Endothelial cell of umbilical vein (primary cell): ENCODE measurements around the gene HYAL2. TPM values are rescaled to one million over a fixed set of nuclear protein-coding genes. Genes with fewer than 3 reads are reported as not detected.

Experiments
- BruUV-seq: library from RNA; stranded (reverse); fragments of 400-500 nt; replicated peaks from 2 replicates; lab custom pipeline; 2021; lab: Mats Ljungman, UMichigan
- CTCF ChIA-PET: fragments of 300-600, 350-600 bp; sonication (Branson Sonifier 250); formaldehyde crosslinking; loops from one replicate; lab custom pipeline; 2021; ENCODE audit warnings: antibody characterized with exemption, inconsistent platforms; lab: Charles Lee
- POLR2A ChIA-PET: fragments of 300-600, 350-600 bp; sonication (Branson Sonifier 250); formaldehyde crosslinking; loops from one replicate; lab custom pipeline; 2021; ENCODE audit warnings: antibody characterized with exemption, inconsistent platforms; lab: Charles Lee
- DNase-seq: peaks from one replicate; pipeline ENCODE4 v3.0.0-alpha.2; 2011; ENCODE audit warnings: low read depth, low spot score
- FAIRE-seq: peaks from 2 replicates; lab custom pipeline; 2011; peaks lifted over from hg19 to GRCh38; lab: Jason Lieb, UNC
- H2AFZ ChIP-seq: 2 replicates; pipeline ENCODE4 v1.6.0; 2012; ENCODE audit warnings: low read depth, low read length, control low read depth, inconsistent platforms
- H3K27ac ChIP-seq: 2 replicates; pipeline ENCODE4 v1.5.1; 2011; ENCODE audit warnings: low read depth, mild to moderate bottlenecking, control low read depth, low read length, moderate library complexity; ENCODE audit not compliant: insufficient read depth
- H3K27me3 ChIP-seq, 2 experiments: 2 replicates each; pipeline versions ENCODE4 v1.6.0 to v1.6.1; 2011; ENCODE audit warnings: low read length in 2 of 2, mixed read lengths in 1 of 2; ENCODE audit not compliant: control insufficient read depth in 2 of 2, insufficient read depth in 2 of 2
- H3K36me3 ChIP-seq, 2 experiments: 2 replicates in 1 of 2; 3 replicates in 1 of 2; pipeline ENCODE4 v1.5.1; 2011; ENCODE audit warnings: low read length in 2 of 2, mild to moderate bottlenecking in 1 of 2, moderate library complexity in 1 of 2; ENCODE audit not compliant: control insufficient read depth in 2 of 2, insufficient read depth in 2 of 2; ENCODE audit errors: extremely low read depth in 1 of 2
- H3K4me1 ChIP-seq: 3 replicates; pipeline ENCODE4 v1.5.1; 2011; ENCODE audit warnings: mild to moderate bottlenecking, low read length; ENCODE audit not compliant: control insufficient read depth, insufficient read depth; ENCODE audit errors: extremely low read depth
- H3K4me2 ChIP-seq: 2 replicates; pipeline ENCODE4 v1.6.1; 2011; ENCODE audit warnings: low read length, control low read depth, mixed read lengths; ENCODE audit not compliant: insufficient read depth
- H3K4me3 ChIP-seq, 3 experiments: fragments of 200-600 bp in 1 of 3; sonication (generic), shearing (Covaris generic) in 1 of 3; replicated peaks in 1 of 3; 2 replicates each; pipeline ENCODE4 v1.5.1; 2011 to 2016; ENCODE audit warnings: control low read depth in 3 of 3, low read length in 3 of 3, mild to moderate bottlenecking in 2 of 3, inconsistent platforms in 1 of 3, low read depth in 1 of 3, moderate library complexity in 1 of 3; ENCODE audit not compliant: insufficient read depth in 1 of 3
- H3K79me2 ChIP-seq: 2 replicates; pipeline ENCODE4 v1.6.0; 2012; ENCODE audit warnings: low read length, inconsistent platforms; ENCODE audit not compliant: control insufficient read depth, insufficient read depth
- H3K9ac ChIP-seq: replicated peaks from 2 replicates; pipeline ENCODE3; 2011; ENCODE audit warnings: low read length, control low read depth; ENCODE audit not compliant: insufficient read depth; ENCODE audit errors: extremely low read depth
- H3K9me1 ChIP-seq: replicated peaks from 3 replicates; pipeline ENCODE4 v1.6.0; 2011; ENCODE audit warnings: mild to moderate bottlenecking, low read length; ENCODE audit not compliant: control insufficient read depth, insufficient read depth; ENCODE audit errors: extremely low read depth
- H3K9me3 ChIP-seq: replicated peaks from 2 replicates; pipeline ENCODE4 v1.5.1; 2012; ENCODE audit warnings: low read length, inconsistent platforms; ENCODE audit not compliant: control insufficient read depth, insufficient read depth
- H4K20me1 ChIP-seq: replicated peaks from 2 replicates; pipeline ENCODE3; 2011; ENCODE audit warnings: mild to moderate bottlenecking, low read length; ENCODE audit not compliant: control insufficient read depth, insufficient read depth; ENCODE audit errors: extremely low read depth
- CTCF ChIP-seq, 2 donors: IDR thresholded peaks; 1 replicate in 1 of 2; 2 replicates in 1 of 2; pipeline ENCODE4 v1.5.1; 2011; ENCODE audit warnings: low read length in 2 of 2, mild to moderate bottlenecking in 2 of 2, moderate library complexity in 2 of 2, control low read depth in 1 of 2, inconsistent platforms in 1 of 2, low read depth in 1 of 2; ENCODE audit not compliant: insufficient read depth in 1 of 2; ENCODE audit errors: extremely low read depth in 1 of 2
- EZH2 ChIP-seq: IDR thresholded peaks from 2 replicates; pipeline ENCODE4 v1.6.1; 2012; ENCODE audit warnings: borderline replicate concordance, low read depth, mild to moderate bottlenecking, moderate library complexity, low read length, inconsistent platforms; ENCODE audit not compliant: severe bottlenecking
- FOS ChIP-seq: IDR thresholded peaks from 2 replicates; pipeline ENCODE4 v1.6.1; 2011; ENCODE audit warnings: mild to moderate bottlenecking, low read length, moderate library complexity, borderline replicate concordance; ENCODE audit not compliant: insufficient read depth
- GATA2 ChIP-seq: IDR thresholded peaks from 2 replicates; pipeline ENCODE4 v1.7.0; 2011; ENCODE audit warnings: low read depth, mild to moderate bottlenecking, moderate library complexity, mixed read lengths, low read length; ENCODE audit not compliant: insufficient read length, insufficient read depth
- JUN ChIP-seq: IDR thresholded peaks from 2 replicates; pipeline ENCODE4 v1.6.1; 2011; ENCODE audit warnings: borderline replicate concordance, low read depth; ENCODE audit not compliant: insufficient read length, insufficient read depth
- MYC ChIP-seq: IDR thresholded peaks from one replicate; pipeline ENCODE4 v1.6.1; 2011; ENCODE audit warnings: mild to moderate bottlenecking, low read depth, low read length
- POLR2A ChIP-seq: IDR thresholded peaks from 2 replicates; pipeline ENCODE4 v1.6.1; 2012; ENCODE audit warnings: low read depth, mild to moderate bottlenecking, control low read depth, low read length
- POLR2AphosphoS5 ChIP-seq: IDR thresholded peaks from 2 replicates; pipeline ENCODE4 v1.6.1; 2012; ENCODE audit warnings: low read depth, mild to moderate bottlenecking, control low read depth, low read length, moderate library complexity; ENCODE audit not compliant: insufficient read depth
- dilution Hi-C: fragments of 300-500 bp; cut with MboI; formaldehyde crosslinking; loops from one replicate; pipeline ENCODE4 v1.15.0; 2019; ENCODE audit warnings: low sequenced_read_pairs; ENCODE audit not compliant: extremely low pct_ligation_motif_present
- intact Hi-C: fragments of 100-400 bp; cut with micrococcal nuclease; formaldehyde crosslinking; loops from one replicate; pipeline ENCODE4 v1.10.0; 2022
- polyA plus RNA-seq, 4 experiments: library from polyadenylated mRNA; depleted of rRNA in 3 of 4; stranded (reverse) in 3 of 4; unstranded in 1 of 4; fragments of >200 nt; gene quantifications; 2 replicates each; pipeline versions ENCODE4 v1.2.1 to v1.2.3, GENCODE V29; 2011 to 2012; ENCODE audit warnings: missing spikeins in 1 of 4
- total RNA-seq: library from RNA; stranded (reverse); gene quantifications from 2 replicates; pipeline ENCODE4 v1.2.3, GENCODE V29; 2021
- TF ChIP-seq, protein P1 (sequence below): IDR thresholded peaks from 2 replicates; pipeline ENCODE4 v1.6.1; 2011; ENCODE audit not compliant: insufficient read depth, insufficient read length

Gene HYAL2
- total and polyA plus RNA-seq, 2 donors (not counting 3 experiments of a cell fraction or from before 2014, with no cell fraction given): 266 to 970 TPM

- POLR2A ChIA-PET: interaction anchor here (0.6 kb wide), 1 partner anchor 9 kb away, joined by 4 read pairs; no protein-coding TSS in a partner anchor
Measured at GRCh38 chr3:50314816-50315215, 7.7 kb downstream of the HYAL2 start.

GRCh38 chr3:50314342-50314741 lies 8.2 kb downstream of the HYAL2 start:
- TF ChIP-seq EZH2: no peak
- no peak for TF ChIP-seq CTCF (IDR thresholded peaks at IDR 0.05; ENCODE audit: extremely low read depth in 1 of 2, insufficient read depth in 1 of 2, low read depth in 1 of 2, low read length in 2 of 2)
- TF ChIP-seq MYC: no peak
- TF ChIP-seq JUN: no peak
- TF ChIP-seq POLR2AphosphoS5: no peak
- TF ChIP-seq, protein P1, sequence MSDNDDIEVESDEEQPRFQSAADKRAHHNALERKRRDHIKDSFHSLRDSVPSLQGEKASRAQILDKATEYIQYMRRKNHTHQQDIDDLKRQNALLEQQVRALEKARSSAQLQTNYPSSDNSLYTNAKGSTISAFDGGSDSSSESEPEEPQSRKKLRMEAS: no peak
- no peak for TF ChIP-seq GATA2
- no peak for TF ChIP-seq FOS
- TF ChIP-seq POLR2A: no peak
- no TSS peak for BruUV-seq
- no peak overlapping the region for H3K4me2 ChIP-seq
- no peaks in the 10 kb centered on the region for H4K20me1 ChIP-seq
- FAIRE-seq: no peak
- H2AFZ ChIP-seq: no peak overlapping the region
- peaks cover 30% of the 10 kb centered on the region for H3K79me2 ChIP-seq
- DNase-seq: no peak
- H3K4me3 ChIP-seq: no peak overlapping the region
- CTCF ChIA-PET: interaction anchor here (1.8 to 2.2 kb wide), 2 partner anchors 9 to 10 kb away, joined by 5 to 19 read pairs; no protein-coding TSS in a partner anchor
- POLR2A ChIA-PET: interaction anchor here (0.6 kb wide), 1 partner anchor 8 kb away, joined by 4 read pairs; no protein-coding TSS in a partner anchor
- dilution Hi-C loops: no loop called here
- intact Hi-C loops: no loop called here
- H3K36me3 ChIP-seq: peaks cover 13 to 39% of the 10 kb centered on the region in 2 experiments
- no peaks in the 10 kb centered on the region for H3K9me3 ChIP-seq
- H3K9ac ChIP-seq: no peak overlapping the region
- no peaks in the 10 kb centered on the region for H3K9me1 ChIP-seq
- no peak overlapping the region for H3K27ac ChIP-seq
- H3K4me1 ChIP-seq: peaks cover 31% of the 10 kb centered on the region
- no peaks in the 10 kb centered on the region for H3K27me3 ChIP-seq

More at GRCh38 chr3:50314816-50315215, 7.7 kb downstream of the HYAL2 start:
- H3K27ac ChIP-seq: no peak overlapping the region
- peak; percentile 85 for TF ChIP-seq POLR2A
- TF ChIP-seq POLR2AphosphoS5: peak; percentile 74
- TF ChIP-seq GATA2: no peak
- TF ChIP-seq MYC: no peak
- TF ChIP-seq, protein P1: no peak
- H3K9ac ChIP-seq: no peak overlapping the region
- intact Hi-C loops: no loop called here
- no peaks in the 10 kb centered on the region for H4K20me1 ChIP-seq
- BruUV-seq: no TSS peak
- FAIRE-seq: no peak
- H3K36me3 ChIP-seq: peaks cover 17 to 43% of the 10 kb centered on the region in 2 experiments
- no peak overlapping the region for H3K4me3 ChIP-seq
- dilution Hi-C loops: no loop called here
- H2AFZ ChIP-seq: no peak overlapping the region
- H3K4me1 ChIP-seq: peaks cover 36% of the 10 kb centered on the region
- H3K9me3 ChIP-seq: no peaks in the 10 kb centered on the region
- CTCF ChIA-PET: interaction anchor here (1.8 to 2.2 kb wide), 2 partner anchors 9 to 10 kb away, joined by 5 to 19 read pairs; no protein-coding TSS in a partner anchor
- no peak overlapping the region for H3K4me2 ChIP-seq
- H3K79me2 ChIP-seq: peaks cover 35% of the 10 kb centered on the region
- no peaks in the 10 kb centered on the region for H3K9me1 ChIP-seq
- no peak for DNase-seq
- no peaks in the 10 kb centered on the region for H3K27me3 ChIP-seq
